ENCODE results near the gene SEMA4A. TPM values are rescaled to one million over a fixed set of nuclear protein-coding genes. Genes with fewer than 3 reads are reported as not detected.
A peak's percentile ranks its signal among the peaks of the same experiment; 100 is the strongest.

The SEMA4A gene
- total RNA-seq, 1 donor from 2014 or later: 0.66 TPM

DNA sequence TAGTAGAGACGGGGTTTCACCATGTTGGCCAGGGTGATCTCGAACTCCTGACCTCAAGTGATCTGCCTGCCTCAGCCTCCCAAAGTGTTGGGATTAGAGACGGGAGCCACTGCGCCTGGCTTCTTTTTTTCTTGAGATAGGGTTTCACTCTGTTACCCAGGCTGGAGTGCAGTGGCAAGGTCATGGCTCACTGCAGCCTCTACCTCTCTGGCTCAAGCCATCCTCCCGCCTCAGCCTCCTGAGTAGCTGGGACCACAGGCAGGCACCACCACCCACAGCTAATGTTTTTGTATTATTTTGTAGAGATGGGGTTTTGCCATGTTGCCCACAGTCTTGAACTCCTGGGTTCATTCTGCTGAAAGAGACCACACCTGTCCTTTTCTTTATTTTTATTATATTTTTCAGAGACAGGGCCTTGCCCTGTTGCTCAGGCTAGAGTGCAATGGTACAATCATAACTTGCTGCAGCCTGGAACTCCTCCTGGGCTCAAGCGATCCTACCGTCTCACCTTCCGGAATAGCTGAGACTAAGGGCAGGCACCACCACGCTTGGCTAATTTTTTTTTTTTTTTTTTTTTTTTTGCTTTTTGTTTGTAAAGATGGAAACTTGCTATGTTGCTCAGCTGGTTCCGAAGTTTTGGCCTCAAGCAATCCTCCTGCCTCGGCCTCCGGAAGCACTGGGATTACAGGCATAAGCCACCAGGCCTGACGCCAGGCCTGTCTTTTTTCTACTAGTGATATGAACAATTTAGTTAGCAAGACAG lies 35.8 kb upstream of the SEMA4A start:
- Histone ChIP-seq H3K9ac (ENCODE audit: low read length) (peak overlapping the region; percentile 79), H3K27ac (ENCODE audit: low read depth, low read length) (peak overlapping the region; percentile 64), H2AFZ (ENCODE audit: low read depth, low read length) (no peak overlapping the region), H4K20me1 (ENCODE audit: insufficient read depth, low read length) (peaks cover 68% of the 10 kb centered on the region), H3K4me2 (ENCODE audit: low read length) (peak overlapping the region; percentile 84), H3K9me3 (ENCODE audit: insufficient read depth, low read depth, low read length) (no peaks in the 10 kb centered on the region), H3K27me3 (ENCODE audit: insufficient read depth, low read length) (no peaks in the 10 kb centered on the region), H3K4me1 (ENCODE audit: insufficient read depth, low read length) (peaks cover 61% of the 10 kb centered on the region), H3K4me3 (ENCODE audit: insufficient read depth, low read depth, low read length) (peak overlapping the region; percentile 55), H3K36me3 (ENCODE audit: insufficient read depth, low read length) (peaks cover 14% of the 10 kb centered on the region), H3K79me2 (ENCODE audit: insufficient read depth, low read length) (peaks cover 80% of the 10 kb centered on the region)
- Mint-ChIP-seq H3K9me3 (ENCODE audit: unreplicated experiment) (no peaks in the 10 kb centered on the region), H3K27ac (ENCODE audit: unreplicated experiment) (peak overlapping the region; percentile 72), H3K4me1 (ENCODE audit: low read depth, unreplicated experiment) (peaks cover 47% of the 10 kb centered on the region), H3K4me3 (ENCODE audit: unreplicated experiment) (peak overlapping the region; percentile 77), H3K27me3 (ENCODE audit: low read depth, unreplicated experiment) (no peaks in the 10 kb centered on the region), H3K36me3 (ENCODE audit: low read depth, unreplicated experiment) (peaks cover 7% of the 10 kb centered on the region)
- no peak for DNase-seq (ENCODE audit: low read depth)
- no peak for FAIRE-seq
- no peak for TF ChIP-seq EZH2 (IDR thresholded peaks at IDR 0.05; ENCODE audit: insufficient read depth, low read length)
- no peak for TF ChIP-seq CTCF (IDR thresholded peaks at IDR 0.05; ENCODE audit: insufficient read depth, low read depth, low read length)

GRCh38 chr1:156118177-156118868 lies 35.1 kb upstream of the SEMA4A start:
- Histone ChIP-seq H2AFZ (ENCODE audit: low read depth, low read length) (no peak overlapping the region), H4K20me1 (ENCODE audit: insufficient read depth, low read length) (peaks cover 68% of the 10 kb centered on the region), H3K27me3 (ENCODE audit: insufficient read depth, low read length) (no peaks in the 10 kb centered on the region), H3K79me2 (ENCODE audit: insufficient read depth, low read length) (peaks cover 87% of the 10 kb centered on the region), H3K4me1 (ENCODE audit: insufficient read depth, low read length) (peaks cover 61% of the 10 kb centered on the region), H3K9ac (ENCODE audit: low read length) (peak overlapping the region; percentile 79), H3K4me2 (ENCODE audit: low read length) (peak overlapping the region; percentile 84), H3K27ac (ENCODE audit: low read depth, low read length) (peak overlapping the region; percentile 64), H3K36me3 (ENCODE audit: insufficient read depth, low read length) (peaks cover 14% of the 10 kb centered on the region), H3K9me3 (ENCODE audit: insufficient read depth, low read depth, low read length) (no peaks in the 10 kb centered on the region), H3K4me3 (ENCODE audit: insufficient read depth, low read depth, low read length) (peak overlapping the region; percentile 55)
- Mint-ChIP-seq H3K4me3 (ENCODE audit: unreplicated experiment) (peak overlapping the region; percentile 79), H3K9me3 (ENCODE audit: unreplicated experiment) (no peaks in the 10 kb centered on the region), H3K4me1 (ENCODE audit: low read depth, unreplicated experiment) (peaks cover 48% of the 10 kb centered on the region), H3K27ac (ENCODE audit: unreplicated experiment) (peak overlapping the region; percentile 29), H3K36me3 (ENCODE audit: low read depth, unreplicated experiment) (peaks cover 10% of the 10 kb centered on the region), H3K27me3 (ENCODE audit: low read depth, unreplicated experiment) (no peaks in the 10 kb centered on the region)
- TF ChIP-seq CTCF (IDR thresholded peaks at IDR 0.05; ENCODE audit: insufficient read depth, low read depth, low read length) (no peak), EZH2 (IDR thresholded peaks at IDR 0.05; ENCODE audit: insufficient read depth, low read length) (no peak)
- FAIRE-seq: no peak
- no peak for DNase-seq (ENCODE audit: low read depth)

All from astrocyte (in vitro differentiated cells and primary cell).